Activated T-cell treated with anti-CD3 and anti-CD28 coated beads for 1 hour (primary cell): Measurements from ENCODE around the gene EHMT1.
"Not testable (repeated sequence)": the region's sequence is repeated elsewhere in the genome, so short reads cannot be mapped to it uniquely, and the experiment has no call there.

Experiments used
- DNase-seq: peaks from one replicate; pipeline ENCODE4 v3.0.0-alpha.2; 2020; ENCODE audit warnings: low read depth

The EHMT1 gene

DNA sequence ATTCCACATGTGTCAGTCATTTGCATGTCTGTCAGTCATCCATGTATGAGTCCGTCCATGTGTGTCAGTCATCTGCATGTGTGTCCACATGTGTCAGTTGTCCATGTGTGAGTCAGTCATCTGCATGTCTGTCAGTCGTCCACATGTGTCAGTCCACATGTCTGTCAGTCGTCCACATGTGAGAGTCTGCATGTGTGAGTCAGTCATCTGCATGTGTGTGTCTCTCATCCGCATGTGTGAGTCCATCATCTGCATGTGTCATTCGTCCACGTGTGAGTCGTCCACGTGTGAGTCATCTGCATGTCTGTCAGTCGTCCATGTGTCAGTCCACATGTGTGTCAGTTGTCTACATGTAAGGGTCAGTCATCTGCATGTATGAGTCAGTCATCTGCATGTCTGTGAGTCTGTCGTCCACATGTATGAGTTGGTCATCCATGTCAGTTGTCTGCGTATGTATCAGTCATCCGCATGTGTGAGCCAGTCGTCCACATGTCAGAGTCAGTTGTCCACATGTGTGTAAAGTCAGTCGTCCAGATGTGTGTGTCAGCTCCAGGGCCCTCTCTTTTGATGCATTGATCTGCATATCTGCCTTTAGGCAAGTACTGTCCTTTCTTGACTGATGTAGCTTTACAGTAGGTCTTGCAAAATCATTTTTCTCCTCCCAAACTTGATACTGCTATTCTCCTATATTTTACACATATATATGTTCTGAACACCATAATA, 186.3 kb downstream of the EHMT1 start:
- DNase-seq = no peak

GRCh38 chr9:137807721-137808703, 189.2 kb downstream of the EHMT1 start:
- no peak for DNase-seq

- DNase-seq = no peak
These were observed 190.3 kb downstream of the EHMT1 start for GRCh38 chr9:137809040-137809576.

GRCh38 chr9:137809726-137810450, 191.1 kb downstream of the EHMT1 start:
- DNase-seq = not testable (repeated sequence)

DNA sequence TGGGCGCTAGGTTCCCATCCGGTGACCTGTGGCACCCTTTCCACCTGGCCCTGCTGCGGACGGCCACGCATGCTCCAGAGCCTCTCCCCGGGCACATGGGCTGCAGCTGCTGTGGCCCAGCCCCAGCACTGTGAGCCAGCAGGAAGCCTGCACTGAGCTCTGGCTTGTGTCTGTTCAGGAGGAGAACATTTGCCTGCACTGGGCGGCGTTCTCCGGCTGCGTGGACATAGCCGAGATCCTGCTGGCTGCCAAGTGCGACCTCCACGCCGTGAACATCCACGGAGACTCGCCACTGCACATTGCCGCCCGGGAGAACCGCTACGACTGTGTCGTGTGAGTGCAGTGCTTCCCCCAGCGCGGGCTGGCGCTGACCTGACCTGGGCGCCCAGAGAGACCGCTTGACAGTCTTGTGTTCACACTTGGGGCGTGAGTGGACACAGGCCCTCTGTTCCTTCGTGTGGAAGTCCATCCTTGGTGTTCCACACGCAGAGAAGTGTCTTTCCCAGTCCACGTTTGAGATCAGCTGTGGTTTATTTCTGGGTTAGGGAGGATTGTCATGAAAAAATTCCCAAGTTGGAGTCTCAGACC, 192.6 kb downstream of the EHMT1 start:
- no peak for DNase-seq

GRCh38 chr9:137812356-137813023, 193.7 kb downstream of the EHMT1 start:
- no peak for DNase-seq

- no peak for DNase-seq
These were observed 194.4 kb downstream of the EHMT1 start for GRCh38 chr9:137813167-137813566.

GRCh38 chr9:137813651-137814415, 195.0 kb downstream of the EHMT1 start:
- no peak for DNase-seq

- no peak for DNase-seq
These were observed 195.6 kb downstream of the EHMT1 start for GRCh38 chr9:137814436-137814835.

DNA sequence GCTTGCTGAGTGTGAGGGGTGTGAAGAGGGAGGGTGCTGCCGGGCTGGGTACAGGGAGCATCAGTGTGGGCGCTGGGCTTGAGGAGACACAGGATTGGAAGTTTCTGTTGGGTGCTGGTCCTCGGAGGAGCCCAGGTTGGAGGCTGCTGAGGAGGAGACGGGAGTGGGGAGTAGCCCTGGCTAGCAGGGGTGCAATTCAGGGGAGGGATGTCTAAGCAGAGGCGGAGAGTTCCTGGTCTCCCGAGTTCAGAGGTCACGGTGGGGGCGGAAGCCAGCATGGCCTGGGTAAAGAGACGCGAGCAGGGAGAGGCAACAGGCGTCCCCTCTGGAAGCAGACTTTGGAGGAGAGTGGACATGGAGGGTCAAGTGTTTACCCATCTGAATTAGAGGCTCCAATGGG, 196.0 kb downstream of the EHMT1 start:
- DNase-seq = no peak

DNA sequence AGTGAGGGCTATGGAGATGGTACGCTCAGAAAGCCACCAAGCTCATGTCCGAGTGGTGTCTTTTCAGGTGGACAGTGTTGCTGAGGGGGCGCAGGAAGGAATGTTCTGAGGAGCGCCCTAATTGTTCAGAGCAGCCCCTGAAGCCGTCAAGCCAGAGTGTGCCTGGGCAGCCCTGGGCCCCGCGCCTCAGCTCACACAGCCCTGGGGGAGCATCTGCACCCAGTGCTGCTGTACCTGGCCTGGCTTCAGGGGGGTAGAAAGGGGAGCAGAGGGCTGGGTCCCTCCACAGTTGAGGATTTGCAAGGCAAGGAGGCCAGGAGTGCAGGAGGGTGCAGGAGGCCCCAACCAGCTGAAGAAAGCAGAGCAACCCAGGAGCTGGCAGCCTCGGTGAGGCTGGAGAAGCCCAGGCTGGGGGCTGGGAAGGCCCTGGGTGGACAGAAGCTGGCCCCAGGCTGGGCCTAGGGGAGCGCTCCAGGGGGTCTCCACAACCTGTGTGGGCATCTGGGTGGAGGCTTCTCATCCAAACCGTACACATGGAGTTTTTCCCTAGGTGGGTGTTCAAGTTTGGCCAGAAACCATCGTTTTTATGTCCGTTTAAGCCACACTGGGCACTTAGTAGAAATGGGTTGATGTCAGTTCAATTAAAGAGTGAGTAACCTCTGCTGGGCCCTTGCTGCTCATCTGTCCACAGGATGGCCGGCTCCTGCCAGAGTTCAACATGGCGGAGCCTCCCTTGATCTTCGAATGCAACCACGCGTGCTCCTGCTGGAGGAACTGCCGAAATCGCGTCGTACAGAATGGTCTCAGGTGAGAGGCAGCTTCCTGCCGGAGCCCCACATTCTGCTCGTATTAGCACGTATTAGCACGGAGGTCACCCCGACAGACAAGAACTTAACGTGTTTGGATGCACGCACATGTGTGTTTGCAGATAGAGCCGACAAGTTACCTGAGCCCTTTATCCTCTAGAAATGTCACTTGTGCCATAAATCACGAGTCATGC, 196.8 kb downstream of the EHMT1 start:
- no peak for DNase-seq

GRCh38 chr9:137816531-137817235, 197.9 kb downstream of the EHMT1 start:
- no peak for DNase-seq

DNA sequence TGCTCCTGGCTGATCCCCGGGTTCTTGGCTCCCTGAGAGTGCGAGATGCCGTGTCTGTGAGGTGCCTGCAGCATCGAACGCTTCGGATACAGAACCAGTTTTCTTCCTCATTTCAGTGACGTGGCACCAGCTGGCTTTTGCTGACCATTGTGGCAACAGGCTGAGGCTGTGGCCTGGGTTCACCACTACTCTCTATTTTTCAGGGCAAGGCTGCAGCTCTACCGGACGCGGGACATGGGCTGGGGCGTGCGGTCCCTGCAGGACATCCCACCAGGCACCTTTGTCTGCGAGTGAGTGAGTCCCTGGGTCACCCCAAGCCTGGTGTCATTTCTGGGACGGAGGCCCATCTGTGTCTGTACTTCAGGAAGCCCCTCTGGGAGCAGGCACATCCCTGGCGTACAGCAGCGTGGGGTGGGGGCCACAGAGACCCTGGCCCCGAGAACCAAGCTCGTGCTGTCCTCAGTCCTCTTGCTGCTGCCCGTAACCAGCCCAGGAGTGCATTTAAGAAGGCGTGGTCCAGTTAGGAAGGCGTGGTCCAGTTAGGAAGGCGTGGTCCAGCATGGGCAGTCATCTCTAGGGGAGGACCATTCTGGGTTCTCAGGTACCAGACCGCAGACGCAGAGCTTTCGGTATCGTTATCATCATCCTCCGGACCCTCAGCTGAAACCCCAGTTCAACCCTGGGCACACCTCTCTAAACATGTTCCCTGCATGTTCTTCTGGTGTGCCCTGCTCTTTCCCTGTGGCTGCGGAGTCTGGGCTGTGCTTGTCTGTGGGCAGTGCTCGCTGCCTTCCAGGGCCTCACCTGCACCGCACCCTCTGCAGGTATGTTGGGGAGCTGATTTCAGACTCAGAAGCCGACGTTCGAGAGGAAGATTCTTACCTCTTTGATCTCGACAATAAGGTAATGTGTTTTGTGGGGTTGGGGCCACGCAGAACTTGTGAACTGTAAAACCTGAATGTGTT, 198.7 kb downstream of the EHMT1 start:
- DNase-seq = no peak

- DNase-seq = no peak
These were observed 199.5 kb downstream of the EHMT1 start for GRCh38 chr9:137818286-137818685.

GRCh38 chr9:137820161-137820855, 201.5 kb downstream of the EHMT1 start:
- DNase-seq = no peak

GRCh38 chr9:137823986-137824771, 205.4 kb downstream of the EHMT1 start:
- DNase-seq = no peak
